GM18505 (cell line): ENCODE results near the gene PUS7.
"Not testable (repeated sequence)": the region's sequence is repeated elsewhere in the genome, so short reads cannot be mapped to it uniquely, and the experiment has no call there.

ENCODE experiments used
- ATAC-seq: cut with Tn5 transposase; IDR thresholded peaks from one replicate; pipeline ENCODE4 v1.9.1; 2021; ENCODE audit not compliant: unreplicated experiment
- POLR2A ChIP-seq: IDR thresholded peaks from 4 replicates; pipeline ENCODE4 v1.6.1; 2011; ENCODE audit warnings: borderline replicate concordance; ENCODE audit not compliant: insufficient read depth, insufficient read length; ENCODE audit errors: extremely low read depth

The PUS7 gene

DNA sequence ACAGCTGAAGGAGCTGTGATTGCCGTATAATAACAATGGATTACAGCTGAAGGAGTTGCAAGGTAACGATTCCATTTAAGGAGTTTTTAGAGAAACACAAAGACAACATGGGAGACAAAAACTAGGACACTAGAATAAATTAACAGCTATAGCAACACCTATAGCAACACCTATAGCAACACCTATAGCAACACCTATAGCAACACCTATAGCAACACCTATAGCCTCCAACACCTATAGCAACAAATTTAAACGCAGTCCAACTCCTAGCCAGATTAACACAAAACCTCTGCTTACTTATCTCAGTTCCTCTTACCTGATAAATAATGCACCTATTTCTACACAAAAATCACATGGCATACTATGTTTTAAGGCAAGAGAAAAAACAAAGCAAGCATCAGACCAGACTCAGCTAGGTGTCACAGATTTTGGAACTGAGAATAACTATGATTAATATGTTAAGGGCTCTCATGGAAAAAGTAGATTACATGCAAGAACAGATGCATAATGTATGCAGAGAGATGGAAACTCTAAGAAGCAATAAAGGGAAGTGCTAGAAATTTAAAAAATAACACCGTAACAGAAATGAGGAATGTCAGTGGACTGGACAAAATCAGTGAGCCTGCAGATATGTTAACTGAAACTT, 77.6 kb downstream of the PUS7 start:
- TF ChIP-seq POLR2A: no peak
- no peak for ATAC-seq

DNA sequence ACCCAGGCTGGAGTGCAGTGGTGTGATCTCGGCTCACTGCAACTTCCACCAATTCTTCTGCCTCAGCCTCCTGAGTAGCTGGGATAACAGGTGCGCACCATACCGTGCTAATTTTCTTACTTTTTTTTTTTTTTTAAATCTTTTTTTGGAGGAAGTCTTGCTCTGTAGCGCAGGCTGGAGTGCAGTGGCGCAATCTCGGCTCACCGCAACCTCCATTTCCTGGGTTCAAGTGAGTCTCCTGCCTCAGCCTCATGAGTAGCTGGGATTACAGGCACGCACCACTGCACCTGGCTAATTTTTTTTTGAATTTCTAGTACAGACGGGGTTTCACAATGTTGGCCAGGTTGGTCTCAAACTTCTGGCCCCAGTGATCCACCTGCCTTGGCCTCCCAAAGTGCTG, 79.9 kb downstream of the PUS7 start:
- ATAC-seq: not testable (repeated sequence)

DNA sequence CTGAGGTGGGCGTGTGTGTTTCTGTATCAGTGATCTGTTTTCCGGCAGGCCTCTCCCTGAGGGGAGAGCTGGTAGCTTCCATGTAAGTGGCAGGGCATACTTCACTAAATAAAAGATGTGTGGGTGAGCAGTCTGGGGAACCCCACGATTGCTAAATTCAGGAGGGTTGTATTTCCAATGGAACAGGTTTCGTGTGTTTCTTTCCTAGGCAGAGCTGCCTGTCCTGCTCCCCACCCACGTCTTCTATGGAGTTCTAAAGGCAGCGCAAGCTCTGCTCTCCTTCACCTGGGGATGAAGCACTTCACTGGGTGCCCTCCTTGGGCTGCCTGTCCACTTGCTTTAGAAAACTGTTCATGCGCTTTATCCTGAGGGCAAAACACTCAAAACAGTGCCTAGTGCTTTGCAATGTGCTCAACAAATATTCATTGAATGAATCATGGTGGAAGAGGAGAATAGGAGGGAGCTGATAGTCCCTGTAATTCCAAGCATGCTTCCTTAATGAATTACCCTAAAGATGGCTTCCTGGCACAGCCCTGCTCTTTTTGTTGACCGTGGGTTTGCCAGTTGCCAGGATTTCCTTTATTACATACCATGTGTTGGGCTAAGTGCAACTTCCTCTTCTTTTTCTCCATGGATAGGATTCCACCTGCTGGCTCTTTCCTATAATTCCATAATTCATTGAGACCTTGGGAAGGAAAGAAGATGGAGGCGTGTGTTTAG, 82.7 kb downstream of the PUS7 start:
- ATAC-seq: no peak
- TF ChIP-seq POLR2A: no peak

DNA sequence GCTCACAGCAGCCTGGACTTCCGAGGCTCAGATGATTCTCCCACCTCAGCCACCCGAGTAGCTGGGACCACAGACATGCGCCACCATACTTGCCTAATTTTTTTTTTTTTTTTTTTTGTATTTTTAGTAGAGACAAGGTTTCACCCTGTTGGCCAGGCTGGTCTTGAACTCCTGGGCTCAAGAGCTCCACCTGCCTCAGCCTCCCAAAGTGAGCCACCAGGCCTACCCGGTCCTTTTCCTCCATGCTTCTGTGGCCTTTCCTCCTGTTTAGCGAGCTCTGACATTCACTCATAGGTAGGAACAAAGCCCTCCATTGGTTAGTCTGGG, 83.3 kb downstream of the PUS7 start:
- ATAC-seq: no peak
- TF ChIP-seq POLR2A: no peak

DNA sequence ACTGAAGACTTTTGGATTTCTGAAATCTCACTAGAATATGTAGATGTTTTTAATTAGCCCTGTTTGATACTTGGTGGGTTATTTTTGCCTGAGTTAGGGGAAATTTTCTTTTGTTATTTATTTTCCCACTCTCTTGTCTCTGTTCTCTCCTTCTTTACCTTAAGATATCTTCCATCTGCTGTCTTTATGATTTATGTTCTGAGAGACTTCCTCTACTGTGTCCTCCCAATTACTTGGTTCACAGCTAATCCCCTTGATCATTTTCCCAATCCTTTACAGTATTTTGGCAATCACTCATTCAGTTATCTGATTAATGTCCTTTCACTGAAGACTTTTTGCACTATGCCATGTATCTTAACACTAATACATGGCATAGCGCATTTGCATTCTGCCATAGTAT, 83.8 kb downstream of the PUS7 start:
- no peak for ATAC-seq
- TF ChIP-seq POLR2A: no peak

DNA sequence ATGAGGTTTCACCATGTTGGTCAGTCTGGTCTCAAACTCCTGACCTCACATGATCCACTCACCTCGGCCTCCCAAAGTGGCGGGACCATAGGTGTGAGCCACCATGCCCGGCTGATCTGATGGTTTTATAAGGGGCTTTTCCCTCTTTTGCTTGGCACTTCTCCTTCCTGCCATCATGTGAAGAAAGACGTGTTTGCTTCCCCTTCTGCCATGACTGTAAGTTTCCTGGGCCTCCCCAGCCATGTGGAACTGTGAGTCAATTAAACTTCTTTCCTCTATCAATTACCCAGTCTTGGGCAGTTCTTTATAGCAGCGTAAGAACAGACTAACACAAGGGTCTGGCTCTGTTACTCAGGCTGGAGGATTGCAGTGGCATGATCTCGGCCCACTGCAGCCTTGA, 84.7 kb downstream of the PUS7 start:
- ATAC-seq: not testable (repeated sequence)

DNA sequence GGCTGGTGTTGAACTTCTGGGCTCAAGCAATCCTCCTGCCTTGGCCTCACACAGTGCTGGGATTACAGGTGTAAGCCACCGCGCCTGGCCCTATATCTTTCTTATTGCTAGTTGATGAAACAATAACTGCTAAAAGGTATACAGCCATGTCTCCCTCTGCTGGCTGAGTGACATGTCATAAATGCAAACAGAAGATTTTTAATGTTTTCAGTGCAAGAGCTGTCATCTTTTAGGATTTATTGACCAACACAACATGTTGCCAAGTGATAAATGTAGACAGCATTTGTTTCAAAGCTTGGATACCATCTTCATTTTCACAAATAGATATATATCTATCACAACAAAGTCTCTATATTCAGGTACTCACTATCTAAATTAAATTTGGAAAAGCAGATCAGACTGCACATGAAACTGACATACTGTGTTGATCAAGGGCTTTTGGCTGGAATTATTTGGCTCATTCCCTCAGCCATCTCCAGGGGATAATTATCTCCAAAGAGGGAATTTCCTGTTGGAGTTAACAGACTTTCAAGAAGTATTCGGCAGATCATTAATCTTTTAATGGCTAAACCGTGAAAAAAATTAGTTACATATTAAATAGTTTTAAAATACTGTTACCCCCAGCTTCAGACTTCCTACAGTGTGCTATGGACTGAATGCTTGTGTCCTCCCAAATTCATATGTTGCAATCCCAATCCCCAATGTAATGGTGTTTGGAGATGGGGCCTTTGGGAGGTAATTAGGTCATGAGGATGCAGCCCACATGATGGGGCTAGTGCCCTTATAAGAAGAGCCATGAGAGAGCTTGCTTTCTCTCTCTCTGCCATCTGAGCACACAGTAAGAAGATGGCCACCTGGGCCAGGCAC, 92.1 kb downstream of the PUS7 start:
- TF ChIP-seq POLR2A: no peak
- ATAC-seq: no peak

DNA sequence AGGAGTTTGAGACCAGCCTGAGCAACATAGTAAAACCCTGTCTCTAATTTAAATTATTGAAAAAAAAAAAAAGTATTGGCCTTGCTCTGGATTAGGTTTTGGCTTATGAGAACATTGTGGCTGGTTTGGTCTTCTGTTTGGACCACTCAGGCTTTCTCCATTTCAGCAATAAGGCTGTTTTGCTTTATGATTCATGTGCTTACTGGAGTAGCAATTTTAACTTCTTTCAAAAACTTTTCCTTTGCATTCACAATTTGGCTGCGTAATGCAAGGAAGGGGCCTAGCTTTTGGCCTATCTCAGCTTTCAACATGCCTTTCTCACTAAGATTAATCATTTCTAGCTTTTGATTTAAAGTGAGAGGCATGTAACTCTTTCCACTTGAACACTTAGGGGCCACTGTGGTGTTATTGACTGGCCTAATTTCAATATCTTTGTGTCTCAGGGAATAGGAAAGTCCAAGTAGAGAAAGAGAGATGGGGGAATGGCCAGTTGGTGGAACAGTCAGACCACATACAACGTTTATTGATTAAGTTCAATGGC, 95.4 kb downstream of the PUS7 start:
- no peak for ATAC-seq
- TF ChIP-seq POLR2A: no peak

DNA sequence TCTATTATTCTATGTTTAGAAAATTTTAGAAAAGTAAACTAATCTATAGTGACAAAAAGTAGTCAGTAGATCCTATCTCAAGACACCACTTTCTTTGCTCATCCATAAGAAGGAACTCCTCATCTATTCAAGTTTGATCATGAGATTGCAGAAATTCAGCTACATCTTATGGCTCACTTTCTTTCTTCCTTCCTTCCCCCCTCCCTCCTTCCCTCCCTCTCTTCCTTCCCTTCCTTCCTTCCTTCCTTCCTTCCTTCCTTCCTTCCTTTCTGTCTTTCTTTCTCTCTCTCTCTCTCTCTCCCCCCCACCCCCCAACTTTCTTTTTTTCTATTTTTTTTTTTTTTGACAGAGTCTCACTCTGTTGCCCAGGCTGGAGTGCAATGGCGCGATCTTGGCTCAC, 98.1 kb downstream of the PUS7 start:
- TF ChIP-seq POLR2A: no peak
- no peak for ATAC-seq

DNA sequence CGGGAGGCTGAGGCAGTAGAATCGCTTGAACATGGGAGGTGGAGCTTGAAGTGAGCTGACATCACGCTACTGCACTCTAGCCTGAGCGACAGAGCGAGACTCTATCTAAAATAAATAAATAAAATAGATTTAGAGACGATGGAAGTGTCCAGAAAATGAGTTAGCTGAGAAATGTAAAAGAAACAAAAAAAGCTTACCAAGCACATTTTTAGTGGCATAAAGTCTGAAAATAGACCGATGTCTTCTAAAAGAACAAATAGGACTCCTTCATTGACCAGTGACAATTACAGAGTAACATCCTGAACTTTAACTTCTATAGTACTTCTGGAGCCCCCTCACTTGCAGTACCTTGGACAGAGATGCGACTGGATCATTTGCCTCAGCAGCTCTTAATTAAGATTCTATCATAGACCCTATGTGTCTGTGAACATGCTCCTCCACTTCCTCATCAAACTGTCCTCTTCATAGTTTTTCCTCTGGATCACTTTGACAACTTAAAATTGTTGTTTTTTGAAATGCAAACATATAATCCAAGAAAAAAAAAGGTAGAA, 108.1 kb downstream of the PUS7 start:
- ATAC-seq: no peak
- TF ChIP-seq POLR2A: no peak

DNA sequence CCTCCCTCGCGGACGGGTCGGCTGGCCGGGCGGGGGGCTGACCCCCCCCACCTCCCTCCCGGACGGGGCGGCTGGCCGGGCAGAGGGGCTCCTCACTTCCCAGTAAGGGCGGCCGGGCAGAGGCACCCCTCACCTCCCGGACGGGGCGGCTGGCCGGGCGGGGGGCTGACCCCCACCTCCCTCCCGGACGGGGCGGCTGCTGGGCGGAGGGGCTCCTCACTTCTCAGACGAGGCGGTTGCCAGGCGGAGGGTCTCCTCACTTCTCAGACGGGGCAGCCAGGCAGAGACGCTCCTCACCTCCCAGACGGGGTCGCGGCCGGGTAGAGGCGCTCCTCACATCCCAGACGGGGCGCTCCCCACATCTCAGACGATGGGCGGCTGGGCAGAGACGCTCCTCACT, 111.3 kb downstream of the PUS7 start:
- not testable (repeated sequence) for ATAC-seq

DNA sequence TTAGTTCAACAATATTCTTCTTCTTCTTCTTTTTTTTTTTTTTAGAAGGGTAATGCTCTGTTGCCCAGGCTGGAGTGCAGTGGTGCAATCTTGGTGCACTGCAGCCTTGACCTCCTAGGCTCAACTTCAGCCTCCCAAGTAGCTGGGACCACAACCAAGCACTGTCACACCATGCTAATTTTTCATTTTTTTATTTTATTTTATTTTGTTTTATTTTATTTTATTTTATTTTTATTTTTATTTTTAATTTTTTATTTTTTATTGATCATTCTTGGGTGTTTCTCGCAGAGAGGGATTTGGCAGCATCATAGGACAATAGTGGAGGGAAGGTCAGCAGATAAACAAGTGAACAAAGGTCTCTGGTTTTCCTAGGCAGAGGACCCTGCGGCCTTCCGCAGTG, 112.3 kb downstream of the PUS7 start:
- not testable (repeated sequence) for ATAC-seq

DNA sequence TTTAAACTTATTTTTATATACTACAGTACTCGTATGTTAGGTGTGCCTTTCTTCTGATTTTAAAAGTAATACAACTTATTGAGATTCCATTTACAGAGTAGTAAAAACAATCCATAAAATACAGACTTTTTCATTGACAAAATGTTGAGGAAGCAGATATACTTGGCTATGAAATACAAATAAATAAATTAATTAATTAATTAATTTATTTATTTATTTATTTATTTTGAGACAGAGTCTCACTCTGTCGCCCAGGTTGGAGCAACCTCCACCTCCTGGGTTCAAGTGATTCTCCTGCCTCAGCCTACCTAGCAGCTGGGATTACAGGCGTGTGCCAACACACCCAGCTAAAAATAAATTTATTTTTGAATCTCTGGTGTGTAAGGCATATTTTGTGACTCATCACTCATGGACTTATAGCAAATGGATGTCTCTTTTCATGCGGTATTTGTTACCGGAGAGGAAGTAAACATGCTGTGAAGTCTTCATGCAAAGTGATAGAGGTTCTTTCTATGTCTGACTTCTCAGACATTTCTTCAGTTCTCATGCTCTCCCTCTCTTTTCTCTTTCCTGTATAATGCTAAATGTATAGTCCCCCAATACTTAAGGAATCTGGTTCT, 113.2 kb downstream of the PUS7 start:
- no peak for TF ChIP-seq POLR2A
- ATAC-seq: no peak
